LNCaP clone FGC (cell line): ENCODE results near the gene TRPM3.
"Not testable (repeated sequence)": the region's sequence is repeated elsewhere in the genome, so short reads cannot be mapped to it uniquely, and the experiment has no call there.

ENCODE experiments used
- DNase-seq: peaks from one replicate; pipeline ENCODE4 v3.0.0-alpha.2; 2011; ENCODE audit warnings: low read depth
- H3K4me3 ChIP-seq: 2 replicates; pipeline ENCODE4 v1.5.1; 2011; ENCODE audit warnings: mild to moderate bottlenecking, low read depth, low read length, control low read depth
- CTCF ChIP-seq: IDR thresholded peaks from 2 replicates; pipeline ENCODE4 v1.5.1; 2012; ENCODE audit warnings: mild to moderate bottlenecking; ENCODE audit not compliant: control insufficient read depth, insufficient read depth; ENCODE audit errors: extremely low read depth

TRPM3 gene

GRCh38 chr9:70635790-70636189 is 485.6 kb downstream of the TRPM3 start:
- H3K4me3 ChIP-seq, result no peak overlapping the region
- DNase-seq, result no peak
- no peak for TF ChIP-seq CTCF

DNA sequence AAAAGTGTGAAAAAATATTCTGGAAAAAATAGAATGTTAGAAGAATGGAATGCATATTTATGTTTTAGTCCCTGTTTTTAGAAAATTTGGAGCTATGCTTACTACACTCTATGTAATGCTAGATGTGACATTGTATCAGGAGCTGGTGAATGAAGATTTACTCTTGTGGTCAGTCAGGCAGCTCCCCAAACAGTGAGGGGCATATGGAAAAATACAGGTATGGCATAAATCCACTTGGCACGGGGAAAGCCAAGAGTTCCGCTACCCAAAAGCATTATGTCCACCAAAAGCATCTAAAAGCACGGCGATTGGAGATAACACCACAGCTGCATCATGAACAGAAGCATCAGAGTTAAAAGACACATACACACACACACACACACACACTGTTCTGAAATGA is 486.7 kb downstream of the TRPM3 start:
- no peak overlapping the region for H3K4me3 ChIP-seq
- no peak for DNase-seq
- TF ChIP-seq CTCF, result no peak

DNA sequence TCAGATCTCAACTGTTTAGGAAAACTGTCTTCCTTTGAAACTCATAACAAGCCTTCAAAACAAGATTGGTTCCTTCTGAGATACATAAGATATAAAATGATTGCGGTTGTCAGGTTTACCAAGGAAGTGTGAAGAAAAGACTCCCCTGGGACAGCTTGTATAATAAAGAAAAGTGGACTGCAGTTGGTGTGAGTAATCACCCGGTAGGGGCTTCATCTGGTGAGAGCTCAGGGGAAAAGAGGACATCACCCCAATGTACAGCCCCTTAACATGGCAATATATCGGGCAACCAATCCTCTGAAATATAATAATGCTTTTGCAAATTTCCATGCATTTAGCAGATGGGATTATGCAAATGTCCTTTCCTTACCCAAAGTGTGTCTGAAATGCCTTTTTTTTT is 490.4 kb downstream of the TRPM3 start:
- no peak for TF ChIP-seq CTCF
- no peak overlapping the region for H3K4me3 ChIP-seq
- DNase-seq, result no peak

- H3K4me3 ChIP-seq, DNase-seq: not testable (repeated sequence)
- TF ChIP-seq CTCF, result peak; percentile 45
Observed at GRCh38 chr9:70629080-70629685, 492.2 kb downstream of the TRPM3 start.

DNA sequence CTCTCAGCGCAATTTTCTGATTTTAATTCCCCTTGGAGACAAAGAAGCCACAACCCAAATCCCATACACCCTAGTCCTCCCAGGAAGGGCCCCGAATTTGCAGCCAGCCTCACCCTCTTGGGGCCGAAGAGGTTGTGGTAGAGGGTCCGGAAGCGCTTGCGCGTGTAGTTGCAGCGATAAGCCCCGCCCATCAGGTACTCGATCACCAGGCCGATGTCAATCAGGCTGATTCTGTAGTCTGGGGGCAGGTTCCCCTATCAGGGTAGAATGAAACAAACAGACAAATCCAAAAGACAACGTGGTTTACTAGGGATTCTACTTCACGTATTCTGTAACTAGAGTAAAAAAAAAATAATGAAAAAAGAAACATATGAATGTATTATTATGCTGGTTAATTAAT is 496.3 kb downstream of the TRPM3 start:
- no peak for DNase-seq
- no peak overlapping the region for H3K4me3 ChIP-seq
- TF ChIP-seq CTCF, result no peak

- TF ChIP-seq CTCF, result no peak
- no peak overlapping the region for H3K4me3 ChIP-seq
- DNase-seq, result peak; percentile 11
Observed at GRCh38 chr9:70618784-70619183, 502.6 kb downstream of the TRPM3 start.

DNA sequence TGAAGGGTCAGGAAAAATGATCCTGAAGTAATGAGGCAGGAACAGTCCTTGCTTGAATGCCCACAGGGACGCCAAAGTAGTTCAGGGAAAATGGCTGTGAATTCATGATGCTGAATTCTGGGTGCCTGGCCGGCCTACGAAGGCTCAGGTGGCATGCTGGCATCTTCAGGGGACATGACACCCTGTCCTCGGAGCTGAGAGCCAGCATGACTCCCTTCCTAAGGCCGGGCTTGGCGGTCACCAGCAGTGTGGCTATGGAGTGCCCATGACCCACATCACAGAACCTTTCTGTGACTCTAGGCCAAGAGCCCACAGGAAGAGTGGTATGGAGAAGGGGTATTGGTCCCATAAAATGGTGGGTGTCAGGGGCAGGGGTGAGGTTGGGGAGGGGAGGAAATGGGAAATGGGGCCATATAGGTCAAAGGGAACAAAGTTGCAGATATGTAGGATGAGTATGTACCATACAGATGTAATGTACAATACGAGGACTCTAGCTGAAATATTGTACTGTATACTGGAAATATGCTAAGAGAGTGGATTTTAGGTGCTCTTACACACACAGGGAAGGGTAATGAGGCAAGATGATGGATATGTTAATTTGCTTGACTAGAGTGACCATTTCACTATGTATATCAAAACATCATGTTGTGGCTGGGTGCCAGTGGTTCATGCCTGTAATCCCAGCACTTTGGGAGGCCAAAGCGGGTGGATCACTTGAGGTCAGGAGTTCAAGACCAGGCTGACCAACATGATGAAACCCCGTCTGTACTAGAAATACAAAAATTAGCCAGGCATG is 504.2 kb downstream of the TRPM3 start:
- no peak overlapping the region for H3K4me3 ChIP-seq
- no peak for DNase-seq

More for the DNA sequence above, 504.2 kb downstream of the TRPM3 start:
- TF ChIP-seq CTCF, result no peak
